HG03558 (cell line): ENCODE measurements around the gene TMEM141.

ENCODE experiments used
- ATAC-seq: cut with Tn5 transposase; IDR thresholded peaks from one replicate; pipeline ENCODE4 v1.9.1; 2021; ENCODE audit warnings: moderate number of reproducible peaks; ENCODE audit not compliant: unreplicated experiment; ENCODE audit errors: extremely low read depth

The TMEM141 gene

DNA sequence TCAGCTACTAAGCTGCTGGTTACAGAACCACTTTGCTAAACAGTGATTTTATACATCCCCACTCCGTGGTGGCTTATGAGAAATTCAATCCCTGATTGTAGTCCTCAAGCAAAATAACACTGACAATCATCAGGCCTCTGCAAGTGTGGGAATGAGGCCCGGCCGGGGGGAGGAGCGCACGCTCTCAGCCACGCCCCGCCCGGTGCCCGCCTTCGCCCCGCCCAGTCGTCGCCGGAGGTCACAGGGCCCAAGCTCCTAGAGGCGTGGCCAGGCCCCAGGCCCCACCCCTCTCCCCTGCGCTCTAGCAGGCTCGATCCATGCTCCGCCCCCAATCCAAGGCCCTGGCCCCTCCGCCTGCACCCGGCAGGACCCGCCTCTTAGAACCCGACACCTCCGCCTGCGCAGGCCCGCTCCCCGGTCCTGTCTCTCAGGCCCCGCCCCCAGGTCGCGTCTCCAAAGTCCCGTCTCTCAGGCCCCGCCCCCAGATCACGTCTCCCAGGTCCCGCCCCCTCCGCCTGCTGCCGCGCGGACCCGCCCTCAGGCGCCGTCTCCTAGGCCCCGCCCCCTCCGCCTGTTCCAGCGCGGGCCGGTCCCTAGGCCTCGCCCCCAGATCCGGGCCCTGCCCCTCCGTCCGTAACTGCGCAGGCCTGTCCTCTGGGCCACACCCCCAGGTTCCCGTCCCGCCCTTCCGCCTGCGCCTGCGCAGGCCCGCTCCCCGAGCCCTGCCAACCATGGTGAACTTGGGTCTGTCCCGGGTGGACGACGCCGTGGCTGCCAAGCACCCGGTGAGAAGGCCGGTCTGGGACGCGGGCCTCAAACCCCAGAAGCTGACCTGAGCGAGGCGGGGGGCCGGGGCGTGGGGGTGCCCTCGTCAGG, at the start of gene TMEM141:
Gene TMEM141, plus strand, starts transcription at position 705 of the 876 bp plus-strand sequence. Its CDS starts 27 bp downstream, at position 732.
- peak; percentile 66 for ATAC-seq

DNA sequence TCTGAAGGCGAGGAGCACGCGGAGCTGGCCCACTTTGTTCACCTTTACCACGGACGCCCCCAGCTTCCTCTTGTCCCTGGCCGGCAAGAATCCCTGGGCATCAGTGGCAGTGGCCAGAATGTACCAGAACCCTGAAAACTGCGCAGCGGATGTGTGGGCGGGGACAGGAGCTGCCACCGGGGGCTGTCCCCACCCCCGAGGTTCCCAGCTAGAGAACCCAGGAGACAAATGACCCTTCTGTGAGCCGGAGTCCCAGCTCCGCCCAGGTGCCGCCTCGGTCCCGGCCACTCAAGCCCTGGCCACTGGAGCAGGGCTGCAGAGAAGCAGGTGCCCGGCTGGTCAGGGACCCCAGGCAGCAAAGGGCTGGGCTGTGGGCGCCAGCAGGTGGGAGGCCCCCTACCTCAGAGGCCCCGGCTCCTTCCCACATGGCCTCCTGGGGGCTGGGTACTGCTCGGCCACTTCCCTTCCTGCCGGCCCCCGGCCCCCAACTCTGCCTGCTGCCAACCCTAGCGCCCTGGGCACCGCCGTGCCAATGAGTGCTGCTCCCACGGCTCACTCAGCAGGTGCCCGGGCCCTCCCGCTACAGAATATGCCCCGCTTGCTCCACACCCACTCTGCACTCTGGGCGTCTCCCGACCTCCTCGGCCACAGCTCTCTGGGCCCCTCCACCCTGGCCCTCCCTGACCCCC, 49.1 kb upstream of the TMEM141 start:
- ATAC-seq, result no peak

- ATAC-seq, result no peak
Measured at GRCh38 chr9:136742591-136743391, 48.4 kb upstream of the TMEM141 start, which contains the start of gene LCN10. Gene LCN10, minus strand, starts transcription at chr9:136742940. Its CDS starts 37 bp downstream, at chr9:136742903.

DNA sequence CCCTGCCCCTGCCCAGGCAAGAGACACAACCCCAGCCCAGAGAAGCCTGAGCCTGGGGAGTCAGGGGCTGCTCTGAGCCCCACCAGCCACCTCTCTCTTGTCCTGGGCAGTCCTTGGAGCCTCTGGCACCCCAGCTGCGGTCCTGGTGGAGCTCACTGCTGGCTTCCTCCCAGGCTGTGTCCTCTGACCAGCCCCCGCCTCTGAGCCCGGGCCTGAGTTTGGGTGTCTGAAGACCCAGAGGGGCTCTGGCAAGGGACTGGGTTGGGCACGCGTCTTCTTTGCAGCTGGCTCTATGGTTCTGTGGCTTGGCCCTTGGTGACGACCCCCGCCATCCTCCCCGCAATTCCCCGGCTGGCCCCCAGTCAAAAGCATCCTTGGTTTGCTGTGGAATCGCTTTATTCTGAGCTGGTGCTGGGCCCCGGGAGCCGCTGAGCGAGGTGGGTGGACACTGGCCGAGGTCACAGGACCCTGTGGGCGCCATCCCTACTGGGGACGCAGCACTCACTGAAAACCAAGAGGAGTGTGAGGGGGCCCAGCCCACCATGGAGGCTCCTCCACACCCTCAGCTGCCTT, 47.4 kb upstream of the TMEM141 start:
- no peak for ATAC-seq

DNA sequence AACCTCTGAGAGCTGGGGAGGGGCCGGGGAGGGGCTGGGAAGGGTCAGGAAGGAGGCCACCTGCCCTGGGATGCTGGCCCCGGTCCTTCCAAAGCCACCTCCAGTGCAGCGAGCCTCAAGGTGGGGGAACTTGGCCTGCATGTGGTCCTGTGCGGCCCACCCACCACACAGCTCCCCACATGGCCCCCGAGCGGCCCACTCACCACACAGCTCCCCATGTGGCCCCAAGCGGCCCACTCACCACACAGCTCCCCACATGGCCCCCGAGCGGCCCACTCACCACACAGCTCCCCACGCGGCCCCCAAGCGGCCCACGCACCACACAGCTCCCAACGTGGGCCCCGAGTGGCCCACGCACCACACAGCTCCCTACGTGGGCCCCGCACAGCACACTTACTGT, 46.4 kb upstream of the TMEM141 start:
- ATAC-seq, result no peak

DNA sequence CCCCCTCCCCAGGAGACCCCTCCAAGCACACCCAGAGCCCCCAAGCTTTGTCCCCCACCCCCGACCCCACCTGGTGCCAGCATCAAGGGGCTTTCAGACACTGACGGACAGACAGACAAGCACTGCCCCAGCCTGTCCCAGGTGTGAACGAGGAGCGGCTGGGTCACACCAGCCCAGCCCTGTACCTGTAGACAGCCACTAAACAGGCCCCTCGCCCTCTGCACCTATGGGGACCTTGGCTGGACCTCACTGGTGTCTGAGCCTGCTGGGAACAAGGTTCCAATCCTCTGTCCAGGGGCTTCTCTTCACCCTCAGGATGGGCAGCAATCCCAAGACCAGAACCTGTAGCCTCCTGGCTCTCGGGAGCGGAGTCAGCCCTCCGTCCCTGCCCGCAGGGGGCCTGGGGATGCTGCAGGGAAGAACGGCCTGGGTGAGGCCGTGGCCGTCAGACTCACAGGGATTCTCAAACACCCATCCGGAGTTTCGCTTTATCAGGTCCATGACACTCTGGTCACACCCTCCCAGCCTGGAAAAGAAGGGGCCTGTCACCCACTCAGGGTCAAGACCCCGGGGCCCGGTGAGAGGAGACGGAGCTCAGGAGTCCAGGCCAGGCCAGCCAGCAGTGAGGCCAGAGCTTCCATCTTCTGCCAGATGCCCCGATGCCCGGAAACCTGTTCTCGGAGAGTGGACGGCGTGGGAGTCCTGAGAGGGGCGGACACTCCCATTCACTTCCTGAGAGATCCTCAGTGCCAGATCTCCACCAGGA, 45.6 kb upstream of the TMEM141 start:
- ATAC-seq, result no peak

- no peak for ATAC-seq
Measured at GRCh38 chr9:136746155-136746490, 45.0 kb upstream of the TMEM141 start.

DNA sequence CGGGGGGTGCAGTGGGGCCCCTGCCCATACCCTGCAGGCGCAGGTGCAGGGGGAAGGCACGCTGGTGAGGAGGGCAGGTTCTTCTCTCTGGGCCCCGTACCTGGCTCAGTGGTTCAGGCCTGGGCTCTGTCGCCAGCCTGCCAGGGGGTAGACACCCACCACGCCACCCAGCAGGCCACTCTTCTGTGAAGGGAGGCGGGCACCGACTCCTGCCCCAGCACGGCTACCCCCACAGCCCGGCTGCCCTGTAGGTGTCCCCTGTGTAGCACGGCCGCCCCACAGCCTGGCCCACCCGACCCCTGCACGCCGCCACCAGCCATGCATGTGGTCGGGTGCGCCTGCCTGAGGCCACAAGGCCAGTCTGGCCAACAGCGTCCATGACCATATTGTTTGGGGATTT, 44.5 kb upstream of the TMEM141 start:
- ATAC-seq, result no peak

DNA sequence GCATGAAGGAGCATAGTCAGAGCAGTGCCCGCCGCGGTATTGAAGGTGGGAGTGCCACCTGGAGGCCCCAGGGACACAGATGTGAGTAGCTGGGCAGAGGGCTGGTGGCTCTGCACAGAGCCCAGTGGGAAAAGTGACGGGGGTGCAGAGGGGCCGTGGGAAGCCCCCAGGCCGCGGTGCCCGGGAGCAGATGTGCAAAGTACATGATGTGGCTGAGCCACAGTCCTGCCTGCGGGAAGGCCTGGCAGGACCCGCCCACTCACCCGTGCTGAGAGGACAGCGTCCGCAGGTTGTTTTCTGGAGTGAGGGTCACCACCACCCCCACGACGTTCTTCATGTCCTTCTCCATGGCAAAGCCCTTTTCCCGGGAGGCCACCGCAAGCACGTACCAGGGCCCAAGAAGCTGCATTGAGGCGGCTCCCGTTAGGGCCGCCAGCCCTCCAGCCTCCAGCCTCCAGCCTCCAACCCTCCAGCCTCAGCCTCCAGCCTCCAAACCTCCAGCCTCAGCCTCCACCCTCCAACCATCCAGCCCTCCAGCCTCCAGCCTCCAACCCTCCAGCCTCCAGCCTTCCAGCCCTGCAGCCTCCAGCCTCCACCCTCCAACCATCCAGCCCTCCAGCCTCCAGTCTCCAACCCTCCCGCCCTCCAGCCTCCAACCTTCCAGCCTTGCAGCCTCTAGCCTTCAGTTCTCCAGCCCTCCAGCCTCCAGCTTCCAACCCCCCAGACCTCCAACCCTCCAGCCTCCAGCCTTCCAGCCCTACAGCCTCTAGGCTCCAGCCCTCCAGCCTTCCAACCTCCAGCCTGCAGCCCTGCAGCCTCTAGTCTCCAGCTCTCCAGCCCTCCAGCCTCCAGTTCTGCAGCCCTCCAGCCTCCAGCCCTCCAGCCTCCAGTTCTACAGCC, 43.7 kb upstream of the TMEM141 start:
- no peak for ATAC-seq

GRCh38 chr9:136748201-136748600, 42.9 kb upstream of the TMEM141 start, which contains the start of gene LCN6:
Gene LCN6, minus strand, starts transcription at chr9:136748525. Its CDS starts 42 bp downstream, at chr9:136748483.
- ATAC-seq, result no peak

- no peak for ATAC-seq
Measured at GRCh38 chr9:136748666-136749611, 42.2 kb upstream of the TMEM141 start.

GRCh38 chr9:136750526-136750925, 40.6 kb upstream of the TMEM141 start:
- ATAC-seq, result no peak

DNA sequence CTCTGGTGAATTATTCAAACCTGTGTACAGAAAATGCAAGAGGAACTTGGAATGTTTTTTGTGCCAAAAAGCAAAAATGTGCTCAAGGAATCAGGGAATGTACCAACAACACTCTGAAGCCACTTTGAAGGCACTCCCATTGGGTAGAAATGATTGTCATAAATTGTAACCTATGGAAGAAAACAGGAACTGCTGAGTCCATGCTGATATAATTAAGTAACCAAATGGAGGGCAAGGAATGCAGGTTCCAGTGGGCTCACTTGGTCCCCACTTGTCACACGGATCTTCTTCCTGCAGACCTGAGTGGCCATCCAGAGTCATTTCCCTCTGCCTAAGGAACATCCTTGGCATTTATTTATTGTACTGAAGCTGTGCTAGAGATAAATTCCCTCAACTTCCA, 39.9 kb upstream of the TMEM141 start:
- ATAC-seq, result no peak

- no peak for ATAC-seq
Measured at GRCh38 chr9:136751814-136752213, 39.3 kb upstream of the TMEM141 start.

- ATAC-seq, result no peak
Measured at GRCh38 chr9:136753371-136754058, 37.6 kb upstream of the TMEM141 start.

- ATAC-seq, result no peak
Measured at GRCh38 chr9:136754059-136754572, 37.0 kb upstream of the TMEM141 start.
